Esophagus muscularis mucosa (tissue), 4 donors: Measurements from ENCODE around the gene TENM4. TPM values are rescaled to one million over a fixed set of nuclear protein-coding genes. Genes with fewer than 3 reads are reported as not detected.

ENCODE experiments used
- DNase-seq: peaks from one replicate; pipeline ENCODE4 v3.0.0-alpha.2; 2017; ENCODE audit errors: extremely low spot score
- H3K27ac ChIP-seq, 4 donors: fragments of 200-600 bp; sonication (generic); replicated peaks in 1 of 4; 1 replicate in 3 of 4; 2 replicates in 1 of 4; pipeline ENCODE4 v1.5.1; 2016 to 2019; ENCODE audit warnings: mild to moderate bottlenecking in 1 of 4
- H3K27me3 ChIP-seq, 4 donors: fragments of 200-600 bp; sonication (generic); one replicate each; pipeline versions ENCODE4 v1.5.1 to v1.6.0; 2016 to 2019
- H3K36me3 ChIP-seq, 4 donors: fragments of 200-600 bp; sonication (generic); one replicate each; pipeline ENCODE4 v1.5.1; 2016 to 2019
- H3K4me1 ChIP-seq, 4 donors: fragments of 200-600 bp; sonication (generic); one replicate each; pipeline ENCODE4 v1.5.1; 2016 to 2019
- H3K4me3 ChIP-seq, 4 donors: fragments of 200-600 bp; sonication (generic); 1 replicate in 2 of 4; 2 replicates in 2 of 4; pipeline ENCODE4 v1.5.1; 2016 to 2019; ENCODE audit warnings: mild to moderate bottlenecking in 4 of 4, moderate library complexity in 1 of 4
- H3K9me3 ChIP-seq, 4 donors: fragments of 200-600 bp; sonication (generic); 1 replicate in 3 of 4; 2 replicates in 1 of 4; pipeline ENCODE4 v1.5.1; 2016 to 2019
- EP300 ChIP-seq: sonication (generic); formaldehyde crosslinking; IDR thresholded peaks from one replicate; pipeline ENCODE4 v1.6.1; 2017; ENCODE audit warnings: antibody characterized with exemption
- POLR2A ChIP-seq: fragments of 450-650 bp; IDR thresholded peaks from one replicate; pipeline ENCODE4 v1.6.1; 2017; ENCODE audit warnings: antibody characterized with exemption, moderate library complexity, mild to moderate bottlenecking, low read depth
- POLR2AphosphoS5 ChIP-seq, 2 donors: sonication (generic); formaldehyde crosslinking; IDR thresholded peaks; one replicate each; pipeline ENCODE4 v1.6.1; 2017; ENCODE audit warnings: antibody characterized with exemption in 2 of 2
- WGBS: methylation state at CpG from one replicate; pipeline ENCODE4 v1.1.5; 2018; 5-methylcytosine and 5-hydroxymethylcytosine counted together
- intact Hi-C: fragments of 100-400 bp; cut with DNase I; formaldehyde crosslinking; loops from one replicate; pipeline ENCODE4 v1.15.1; 2023
- total RNA-seq, 4 donors: library from RNA; depleted of rRNA; stranded (reverse); fragments of >200 nt; gene quantifications; one replicate each; pipeline versions ENCODE4 v1.1.0 to v1.2.1, GENCODE V29; 2016
- TF ChIP-seq, protein P1 (sequence below), 3 experiments: fragments of 200-600 bp in 2 of 3; fragments of 450-650 bp in 1 of 3; sonication (generic) in 2 of 3; IDR thresholded peaks; one replicate each; pipeline ENCODE4 v1.5.1; 2017 to 2019; ENCODE audit warnings: antibody characterized with exemption in 3 of 3, mild to moderate bottlenecking in 2 of 3, moderate library complexity in 1 of 3

TENM4 gene
- total RNA-seq, 4 donors from 2014 or later, result 4.1 to 9.6 (median 8.0) TPM

DNA sequence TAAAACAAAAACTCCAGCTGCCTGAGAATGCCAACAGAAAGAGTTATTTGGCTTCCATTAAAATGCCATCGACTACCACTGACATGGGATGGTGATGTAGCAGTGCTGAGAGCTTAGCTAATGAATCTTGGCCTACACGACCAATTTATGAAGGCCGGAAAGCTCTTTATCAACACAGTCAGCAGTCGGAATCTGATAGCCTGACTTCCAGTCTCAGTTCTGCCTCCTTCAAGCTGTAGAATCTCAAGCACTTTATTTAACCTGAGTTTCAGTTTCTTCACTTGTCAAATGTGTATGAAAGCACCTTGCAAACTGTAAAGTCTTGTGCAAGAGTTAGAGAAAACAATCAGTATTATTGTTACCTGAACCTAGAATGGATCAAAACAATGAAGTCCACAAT is 530.5 kb downstream of the TENM4 start:
- H3K9me3 ChIP-seq, result no peaks in the 10 kb centered on the region
- H3K27ac ChIP-seq, result no peak overlapping the region
- intact Hi-C loops, result no loop called here
- peaks cover 0 to 8% (median 8%) of the 10 kb centered on the region in 4 donors for H3K4me1 ChIP-seq
- no peak for TF ChIP-seq POLR2A
- 88% methylated on average over 4 of the region's 4 CpGs for WGBS
- no peaks in the 10 kb centered on the region for H3K27me3 ChIP-seq
- H3K4me3 ChIP-seq, result no peak overlapping the region
- H3K36me3 ChIP-seq, result no peaks in the 10 kb centered on the region
- DNase-seq, result no peak

DNA sequence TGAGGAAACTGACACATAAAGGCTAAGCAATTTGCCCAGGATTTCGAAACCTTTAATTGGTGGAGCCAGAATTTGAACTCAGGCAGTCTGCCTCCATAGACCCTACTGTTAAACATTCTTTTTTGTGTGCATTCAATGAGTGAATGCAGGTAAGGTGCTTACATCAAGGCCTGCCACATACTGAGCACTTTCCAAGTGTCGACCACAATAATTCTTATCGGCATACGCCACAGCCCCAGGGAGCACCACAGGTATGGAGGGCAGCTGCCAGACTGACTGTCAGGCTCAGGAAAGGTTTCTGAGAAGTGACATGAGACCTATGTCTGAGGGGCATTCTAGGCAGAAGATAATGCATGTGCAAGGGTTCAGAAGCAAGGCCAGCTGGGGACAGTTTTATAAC is 531.4 kb downstream of the TENM4 start:
- no peak overlapping the region for H3K27ac ChIP-seq
- whole genome bisulfite sequencing, result 96% methylated on average over 4 of the region's 4 CpGs
- intact Hi-C loops, result no loop called here
- H3K4me1 ChIP-seq, result peaks cover 0 to 8% (median 8%) of the 10 kb centered on the region in 4 donors
- H3K27me3 ChIP-seq, result no peaks in the 10 kb centered on the region
- H3K4me3 ChIP-seq, result no peak overlapping the region
- DNase-seq, result no peak
- no peaks in the 10 kb centered on the region for H3K9me3 ChIP-seq
- no peaks in the 10 kb centered on the region for H3K36me3 ChIP-seq
- no peak for TF ChIP-seq POLR2AphosphoS5 (IDR thresholded peaks at IDR 0.05)
- TF ChIP-seq, protein P1, sequence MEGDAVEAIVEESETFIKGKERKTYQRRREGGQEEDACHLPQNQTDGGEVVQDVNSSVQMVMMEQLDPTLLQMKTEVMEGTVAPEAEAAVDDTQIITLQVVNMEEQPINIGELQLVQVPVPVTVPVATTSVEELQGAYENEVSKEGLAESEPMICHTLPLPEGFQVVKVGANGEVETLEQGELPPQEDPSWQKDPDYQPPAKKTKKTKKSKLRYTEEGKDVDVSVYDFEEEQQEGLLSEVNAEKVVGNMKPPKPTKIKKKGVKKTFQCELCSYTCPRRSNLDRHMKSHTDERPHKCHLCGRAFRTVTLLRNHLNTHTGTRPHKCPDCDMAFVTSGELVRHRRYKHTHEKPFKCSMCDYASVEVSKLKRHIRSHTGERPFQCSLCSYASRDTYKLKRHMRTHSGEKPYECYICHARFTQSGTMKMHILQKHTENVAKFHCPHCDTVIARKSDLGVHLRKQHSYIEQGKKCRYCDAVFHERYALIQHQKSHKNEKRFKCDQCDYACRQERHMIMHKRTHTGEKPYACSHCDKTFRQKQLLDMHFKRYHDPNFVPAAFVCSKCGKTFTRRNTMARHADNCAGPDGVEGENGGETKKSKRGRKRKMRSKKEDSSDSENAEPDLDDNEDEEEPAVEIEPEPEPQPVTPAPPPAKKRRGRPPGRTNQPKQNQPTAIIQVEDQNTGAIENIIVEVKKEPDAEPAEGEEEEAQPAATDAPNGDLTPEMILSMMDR (IDR thresholded peaks at IDR 0.05), result no peak
- TF ChIP-seq POLR2A, result no peak
- no peak for TF ChIP-seq EP300

DNA sequence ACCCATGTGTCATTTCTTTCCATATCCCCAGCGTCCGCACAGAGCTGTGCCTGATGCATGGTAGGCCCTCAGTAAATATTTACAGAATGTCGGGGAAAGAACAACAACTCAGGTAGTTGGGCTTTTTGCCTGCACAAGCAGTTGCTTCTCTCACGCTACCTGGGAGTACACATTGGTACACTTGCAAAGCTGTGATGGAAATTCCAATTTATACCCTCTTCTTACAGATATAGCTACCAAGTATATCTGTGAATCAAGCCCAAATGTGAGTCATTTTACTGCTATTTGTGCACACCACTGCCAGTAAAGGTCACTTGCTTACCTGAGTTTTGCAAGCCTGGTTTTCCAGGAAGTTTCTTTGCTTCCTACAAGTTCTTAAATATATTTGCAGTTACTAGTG is 533.2 kb downstream of the TENM4 start:
- Histone ChIP-seq H3K27me3 (no peaks in the 10 kb centered on the region), H3K9me3 (no peaks in the 10 kb centered on the region), H3K4me3 (no peak overlapping the region), H3K36me3 (no peaks in the 10 kb centered on the region), H3K27ac (no peak overlapping the region), H3K4me1 (peaks cover 0 to 8% (median 8%) of the 10 kb centered on the region in 4 donors)
- intact Hi-C loops, result no loop called here
- DNase-seq, result no peak
- TF ChIP-seq, protein P1 (IDR thresholded peaks at IDR 0.05), result no peak
- TF ChIP-seq POLR2A, result no peak
- TF ChIP-seq POLR2AphosphoS5 (IDR thresholded peaks at IDR 0.05), result no peak
- no peak for TF ChIP-seq EP300
- 91% methylated on average over 4 of the region's 4 CpGs for WGBS

DNA sequence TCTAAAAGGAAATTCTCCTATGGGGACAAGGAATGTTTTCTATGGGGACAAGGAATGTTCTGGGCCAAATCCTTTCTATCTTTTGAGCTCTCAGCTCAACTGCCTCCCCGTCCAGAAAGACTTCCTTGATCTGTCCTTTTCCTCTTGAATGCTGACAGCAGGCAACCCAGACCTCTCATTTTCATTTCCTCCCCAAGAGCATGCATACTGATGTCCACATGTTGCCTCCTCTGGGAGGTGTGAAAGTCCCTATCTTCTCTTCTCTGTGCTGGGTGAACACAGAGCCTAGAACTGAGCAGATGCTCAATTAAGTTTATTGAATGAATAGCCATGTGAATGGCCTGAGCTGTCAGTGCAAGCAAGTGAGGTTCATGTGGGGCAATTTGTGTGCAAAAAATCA is 534.3 kb downstream of the TENM4 start:
- no peak for TF ChIP-seq POLR2AphosphoS5 (IDR thresholded peaks at IDR 0.05)
- TF ChIP-seq POLR2A, result no peak
- TF ChIP-seq EP300, result no peak
- TF ChIP-seq, protein P1 (IDR thresholded peaks at IDR 0.05), result no peak
- DNase-seq, result no peak
- intact Hi-C loops, result no loop called here
- Histone ChIP-seq H3K4me1 (peaks cover 0 to 8% (median 8%) of the 10 kb centered on the region in 4 donors), H3K4me3 (no peak overlapping the region), H3K36me3 (no peaks in the 10 kb centered on the region), H3K9me3 (no peaks in the 10 kb centered on the region), H3K27ac (no peak overlapping the region), H3K27me3 (no peaks in the 10 kb centered on the region)
- WGBS, result 60% methylated on average over 1 of the region's 1 CpG

GRCh38 chr11:78905756-78906155 is 535.1 kb downstream of the TENM4 start:
- no peak for DNase-seq
- Histone ChIP-seq H3K4me3 (no peak overlapping the region), H3K9me3 (no peaks in the 10 kb centered on the region), H3K27ac (no peak overlapping the region), H3K4me1 (peaks cover 0 to 8% (median 8%) of the 10 kb centered on the region in 4 donors), H3K27me3 (no peaks in the 10 kb centered on the region), H3K36me3 (no peaks in the 10 kb centered on the region)
- 61% methylated on average over 3 of the region's 3 CpGs for WGBS
- intact Hi-C loops, result no loop called here
- TF ChIP-seq EP300, result no peak
